Measurements from ENCODE around the gene EPN1.
A peak's percentile ranks its signal among the peaks of the same experiment; 100 is the strongest.

Gene EPN1

GRCh38 chr19:55674459-55674840 lies 576 bp upstream of the EPN1 start:
- DNase-seq (ENCODE audit: low read depth) = no peak

GRCh38 chr19:55675661-55676354 lies 782 bp downstream of the EPN1 start:
- H3K4me3 ChIP-seq (ENCODE audit: low read depth, low read length) = peak overlapping the region; percentile 55
- DNase-seq (ENCODE audit: low read depth) = no peak

More at GRCh38 chr19:55674459-55674840, 576 bp upstream of the EPN1 start:
- H3K4me3 ChIP-seq (ENCODE audit: low read depth, low read length) = peak overlapping the region; percentile 55

GRCh38 chr19:55676383-55676782 lies 1.4 kb downstream of the EPN1 start:
- peak overlapping the region; percentile 55 for H3K4me3 ChIP-seq (ENCODE audit: low read depth, low read length)
- no peak for DNase-seq (ENCODE audit: low read depth)

- no peak for DNase-seq (ENCODE audit: low read depth)
- no peak overlapping the region for H3K4me3 ChIP-seq (ENCODE audit: low read depth, low read length)
These were observed 2.0 kb downstream of the EPN1 start for GRCh38 chr19:55676889-55677505.

GRCh38 chr19:55677572-55678028 lies 2.6 kb downstream of the EPN1 start:
- no peak for DNase-seq (ENCODE audit: low read depth)
- no peak overlapping the region for H3K4me3 ChIP-seq (ENCODE audit: low read depth, low read length)

- H3K4me3 ChIP-seq (ENCODE audit: low read depth, low read length) = no peak overlapping the region
- no peak for DNase-seq (ENCODE audit: low read depth)
These were observed 3.2 kb downstream of the EPN1 start for GRCh38 chr19:55678121-55678671.

GRCh38 chr19:55679343-55680257 lies 4.6 kb downstream of the EPN1 start:
- DNase-seq (ENCODE audit: low read depth) = no peak
- no peak overlapping the region for H3K4me3 ChIP-seq (ENCODE audit: low read depth, low read length)

GRCh38 chr19:55680339-55681130 lies 5.5 kb downstream of the EPN1 start:
- H3K4me3 ChIP-seq (ENCODE audit: low read depth, low read length) = no peak overlapping the region
- DNase-seq (ENCODE audit: low read depth) = no peak

GRCh38 chr19:55681131-55682092 lies 6.4 kb downstream of the EPN1 start:
- no peak overlapping the region for H3K4me3 ChIP-seq (ENCODE audit: low read depth, low read length)
- DNase-seq (ENCODE audit: low read depth) = no peak

GRCh38 chr19:55683449-55684261 lies 8.6 kb downstream of the EPN1 start:
- no peak for DNase-seq (ENCODE audit: low read depth)
- H3K4me3 ChIP-seq (ENCODE audit: low read depth, low read length) = no peak overlapping the region

- H3K4me3 ChIP-seq (ENCODE audit: low read depth, low read length) = no peak overlapping the region
- DNase-seq (ENCODE audit: low read depth) = no peak
These were observed 10.1 kb downstream of the EPN1 start for GRCh38 chr19:55684946-55685681.

- H3K4me3 ChIP-seq (ENCODE audit: low read depth, low read length) = no peak overlapping the region
- no peak for DNase-seq (ENCODE audit: low read depth)
These were observed 10.8 kb downstream of the EPN1 start for GRCh38 chr19:55685776-55686175.

- no peak for DNase-seq (ENCODE audit: low read depth)
These were observed 11.5 kb downstream of the EPN1 start for GRCh38 chr19:55686311-55687050.

GRCh38 chr19:55687281-55688201 lies 12.5 kb downstream of the EPN1 start:
- DNase-seq (ENCODE audit: low read depth) = no peak

More at GRCh38 chr19:55686311-55687050, 11.5 kb downstream of the EPN1 start:
- no peak overlapping the region for H3K4me3 ChIP-seq (ENCODE audit: low read depth, low read length)

More at GRCh38 chr19:55687281-55688201, 12.5 kb downstream of the EPN1 start:
- H3K4me3 ChIP-seq (ENCODE audit: low read depth, low read length) = no peak overlapping the region
